ENCODE data around the gene ANO6. TPM values are rescaled to one million over a fixed set of nuclear protein-coding genes. Genes with fewer than 3 reads are reported as not detected.

ANO6 gene
- total and polyA plus RNA-seq, 2 donors (not counting 1 experiment from before 2014, with no cell fraction given), result 6.6 to 19.5 TPM

GRCh38 chr12:45304514-45305178 lies 88.8 kb downstream of the ANO6 start:
- H3K27ac ChIP-seq (ENCODE audit: low read length in 2 of 2), result no peak overlapping the region
- TF ChIP-seq CTCF (IDR thresholded peaks at IDR 0.05), result no peak
- TF ChIP-seq EZH2 (IDR thresholded peaks at IDR 0.05; ENCODE audit: borderline replicate concordance, insufficient read depth, low read depth, low read length, poor library complexity, severe bottlenecking), result no peak
- H2AFZ ChIP-seq (ENCODE audit: insufficient read depth, low read depth, low read length, poor library complexity, severe bottlenecking), result no peak overlapping the region
- no peak overlapping the region for H3K4me2 ChIP-seq (replicated peaks; ENCODE audit: low read depth, low read length, poor library complexity, severe bottlenecking)
- H3K9ac ChIP-seq (ENCODE audit: low read length), result no peak overlapping the region
- POLR2A ChIA-PET, result no interaction called here
- no peaks in the 10 kb centered on the region for H4K20me1 ChIP-seq (ENCODE audit: control insufficient read depth, insufficient read depth, low read length, poor library complexity, severe bottlenecking)
- DNase-seq (no peak), ATAC-seq (ENCODE audit: low read depth) (no peak)
- intact Hi-C loops (cut with micrococcal nuclease), result no loop called here
- H3K79me2 ChIP-seq (ENCODE audit: control insufficient read depth, insufficient read depth, low read length), result no peaks in the 10 kb centered on the region
- Mint-ChIP-seq H3K4me1 (no peaks in the 10 kb centered on the region), H3K4me3 (no peak overlapping the region), H3K27ac (no peak overlapping the region), H3K9me3 (ENCODE audit: insufficient read depth) (no peaks in the 10 kb centered on the region), H3K27me3 (no peaks in the 10 kb centered on the region)
- H3K4me1 ChIP-seq (ENCODE audit: control insufficient read depth in 2 of 2, insufficient read depth in 2 of 2, low read length in 2 of 2), result no peaks in the 10 kb centered on the region
- CTCF ChIA-PET, result no interaction called here
- WGBS (ENCODE audit: insufficient coverage), result 100% methylated on average over 3 of the region's 5 CpGs
- peaks cover 0 to 2% of the 10 kb centered on the region in 2 experiments for H3K36me3 ChIP-seq (replicated peaks in 1 of 2; ENCODE audit: control extremely low read depth in 1 of 2, control insufficient read depth in 1 of 2, extremely low read depth in 1 of 2, insufficient read depth in 2 of 2, low read length in 1 of 2)
- H3K4me3 ChIP-seq (ENCODE audit: control extremely low read depth in 1 of 5, extremely low read depth in 1 of 5, insufficient read depth in 1 of 5, low read depth in 2 of 5, low read length in 4 of 5), result no peak overlapping the region
- no peaks in the 10 kb centered on the region for H3K9me3 ChIP-seq (ENCODE audit: control extremely low read depth in 1 of 3, control insufficient read depth in 2 of 3, insufficient read depth in 1 of 3, low read length in 2 of 3)
- H3K27me3 ChIP-seq (replicated peaks in 1 of 4; ENCODE audit: control extremely low read depth in 1 of 4, control insufficient read depth in 3 of 4, insufficient read depth in 4 of 4, low read length in 3 of 4), result no peaks in the 10 kb centered on the region

DNA sequence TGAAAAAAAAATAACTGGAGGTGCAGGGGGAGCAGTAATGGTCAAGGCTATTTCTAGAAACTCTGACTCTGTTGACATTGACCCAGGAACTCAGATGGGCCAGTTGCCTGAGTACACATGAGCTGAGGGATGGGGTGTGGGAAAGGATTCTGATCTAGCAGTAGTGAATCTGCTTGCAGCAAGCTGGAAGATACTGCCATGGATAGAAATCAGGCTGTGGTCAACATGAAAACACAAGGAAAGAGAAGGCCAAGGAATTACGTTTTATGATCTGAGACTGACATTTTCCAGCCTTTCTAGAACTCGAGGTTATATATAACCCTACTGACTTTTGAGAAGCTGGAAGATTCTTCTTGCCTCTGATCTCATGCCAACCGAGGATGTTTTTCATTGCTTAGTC lies 90.0 kb downstream of the ANO6 start:
- intact Hi-C loops (cut with micrococcal nuclease), result no loop called here
- Histone ChIP-seq H4K20me1 (ENCODE audit: control insufficient read depth, insufficient read depth, low read length, poor library complexity, severe bottlenecking) (no peaks in the 10 kb centered on the region), H3K4me2 (replicated peaks; ENCODE audit: low read depth, low read length, poor library complexity, severe bottlenecking) (no peak overlapping the region), H3K9ac (ENCODE audit: low read length) (no peak overlapping the region), H3K9me3 (ENCODE audit: control extremely low read depth in 1 of 3, control insufficient read depth in 2 of 3, insufficient read depth in 1 of 3, low read length in 2 of 3) (no peaks in the 10 kb centered on the region), H3K27me3 (replicated peaks in 1 of 4; ENCODE audit: control extremely low read depth in 1 of 4, control insufficient read depth in 3 of 4, insufficient read depth in 4 of 4, low read length in 3 of 4) (no peaks in the 10 kb centered on the region), H3K4me3 (ENCODE audit: control extremely low read depth in 1 of 5, extremely low read depth in 1 of 5, insufficient read depth in 1 of 5, low read depth in 2 of 5, low read length in 4 of 5) (no peak overlapping the region), H3K36me3 (replicated peaks in 1 of 2; ENCODE audit: control extremely low read depth in 1 of 2, control insufficient read depth in 1 of 2, extremely low read depth in 1 of 2, insufficient read depth in 2 of 2, low read length in 1 of 2) (peaks cover 0 to 2% of the 10 kb centered on the region in 2 experiments), H3K4me1 (ENCODE audit: control insufficient read depth in 2 of 2, insufficient read depth in 2 of 2, low read length in 2 of 2) (no peaks in the 10 kb centered on the region), H3K27ac (ENCODE audit: low read length in 2 of 2) (no peak overlapping the region), H3K79me2 (ENCODE audit: control insufficient read depth, insufficient read depth, low read length) (no peaks in the 10 kb centered on the region), H2AFZ (ENCODE audit: insufficient read depth, low read depth, low read length, poor library complexity, severe bottlenecking) (no peak overlapping the region)
- TF ChIP-seq CTCF (IDR thresholded peaks at IDR 0.05) (no peak), EZH2 (IDR thresholded peaks at IDR 0.05; ENCODE audit: borderline replicate concordance, insufficient read depth, low read depth, low read length, poor library complexity, severe bottlenecking) (no peak)
- no peaks in the 10 kb centered on the region for H3K4me1 Mint-ChIP-seq
- POLR2A ChIA-PET, result no interaction called here
- DNase-seq (no peak), ATAC-seq (ENCODE audit: low read depth) (no peak)
- no peaks in the 10 kb centered on the region for H3K9me3 Mint-ChIP-seq (ENCODE audit: insufficient read depth)
- 100% methylated on average over 2 of the region's 3 CpGs for whole genome bisulfite sequencing (ENCODE audit: insufficient coverage)
- no peak overlapping the region for H3K4me3 Mint-ChIP-seq
- H3K27ac Mint-ChIP-seq, result no peak overlapping the region
- CTCF ChIA-PET, result no interaction called here
- no peaks in the 10 kb centered on the region for H3K27me3 Mint-ChIP-seq

All from B cell (primary cell).